Hematopoietic multipotent progenitor cell treated with erythropoietin and hydrocortisone succinate and interleukin-3 and kit ligand, for 15 days (in vitro differentiated cells): ENCODE data around the gene REM1.

Source experiments
- DNase-seq: peaks from one replicate; pipeline ENCODE4 v3.0.0-alpha.2; 2015; ENCODE audit warnings: low spot score

Gene REM1

GRCh38 chr20:31523361-31524283 is 48.5 kb downstream of the REM1 start:
- no peak for DNase-seq

DNA sequence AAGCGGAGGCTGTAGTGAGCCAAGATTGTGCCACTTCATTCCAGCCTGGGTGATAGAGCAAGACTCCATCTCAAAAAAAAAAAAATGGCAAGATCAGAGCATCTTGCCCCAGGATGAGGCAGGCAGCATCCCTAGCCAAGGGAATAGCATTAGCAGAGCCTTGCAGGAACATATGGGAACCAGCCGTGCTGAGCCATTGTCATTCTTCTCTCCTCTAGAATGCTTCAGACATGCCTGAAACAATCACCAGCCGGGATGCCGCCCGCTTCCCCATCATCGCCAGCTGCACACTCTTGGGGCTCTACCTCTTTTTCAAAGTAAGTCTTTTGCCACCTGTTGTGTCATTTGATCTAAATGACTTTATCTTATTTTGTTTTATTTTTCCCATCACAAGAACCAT is 52.2 kb downstream of the REM1 start:
- DNase-seq, result no peak
